Measurements from ENCODE around the gene CRYGN.

Gene CRYGN

DNA sequence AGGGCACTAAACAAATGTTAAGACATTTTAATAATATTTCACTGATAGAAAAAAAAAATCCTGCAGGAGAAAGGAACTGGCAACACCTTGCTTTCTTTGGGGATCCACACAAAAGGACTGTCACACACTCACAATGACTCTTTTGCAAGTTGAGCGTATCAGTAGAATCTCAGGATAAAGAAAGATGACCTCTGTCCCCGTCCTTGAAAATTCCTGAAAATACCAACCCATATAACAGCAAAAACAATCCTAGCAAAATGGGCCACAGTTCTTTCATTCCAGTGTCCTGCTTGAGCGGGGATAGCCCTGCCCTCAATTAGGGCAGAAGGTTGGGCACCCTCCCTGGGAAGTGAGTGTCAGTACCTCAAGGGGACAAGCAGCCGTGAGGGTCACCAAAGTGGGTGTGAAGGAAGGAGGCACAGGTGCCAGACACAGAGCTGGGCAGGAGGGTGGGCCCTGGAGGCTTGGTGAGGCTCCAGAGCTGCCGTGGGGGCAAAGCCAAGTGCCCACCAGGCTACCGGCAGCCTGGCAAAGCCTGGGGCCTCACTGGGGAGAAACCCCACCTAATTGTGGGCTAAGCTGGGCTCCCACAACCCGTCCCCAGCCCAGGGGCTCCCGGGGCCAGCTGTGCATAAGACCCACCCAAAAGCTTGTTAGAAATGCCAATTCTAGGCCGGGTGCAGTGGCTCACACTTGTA lies 32.9 kb downstream of the CRYGN start:
- DNase-seq (ENCODE audit: low read depth), result no peak

DNA sequence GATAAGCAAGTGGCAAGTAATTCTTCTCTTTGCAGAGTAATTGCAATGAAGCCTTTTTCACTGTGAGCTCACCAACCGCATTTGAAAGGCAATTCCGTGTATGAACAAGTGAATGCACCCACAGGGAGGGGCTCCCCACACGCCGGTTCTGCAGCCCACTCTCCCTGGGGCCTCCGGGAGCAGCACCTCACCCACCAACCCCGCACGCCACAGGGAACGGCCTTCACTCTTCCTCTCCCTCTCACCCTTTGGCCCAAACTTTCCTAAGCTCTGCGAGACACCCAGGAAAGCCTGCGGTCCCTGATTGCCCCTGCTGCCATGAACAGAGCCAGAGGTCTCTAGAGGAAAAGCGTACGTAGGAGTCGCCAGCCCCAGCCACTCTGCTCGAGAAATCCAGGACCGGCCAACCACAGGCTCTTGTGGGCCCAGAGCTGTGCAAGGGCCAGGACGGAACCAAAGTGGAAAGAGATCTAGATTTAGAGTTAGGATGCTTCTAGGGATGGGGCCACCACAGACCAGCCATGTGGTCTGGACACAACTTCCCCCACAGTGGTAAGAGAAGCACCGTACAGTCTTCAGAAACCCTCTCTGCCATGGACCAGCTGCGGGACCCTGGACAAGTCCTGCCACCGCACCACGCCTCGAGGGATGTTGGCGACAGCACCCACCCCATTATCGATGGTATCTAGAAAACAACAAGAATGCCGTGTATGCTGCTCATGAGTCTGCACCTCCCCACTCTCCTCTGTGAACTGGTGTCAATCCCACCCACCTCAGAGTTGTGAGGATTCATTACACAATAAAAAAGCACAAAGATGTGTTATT lies 33.7 kb downstream of the CRYGN start:
- DNase-seq (ENCODE audit: low read depth), result no peak

DNA sequence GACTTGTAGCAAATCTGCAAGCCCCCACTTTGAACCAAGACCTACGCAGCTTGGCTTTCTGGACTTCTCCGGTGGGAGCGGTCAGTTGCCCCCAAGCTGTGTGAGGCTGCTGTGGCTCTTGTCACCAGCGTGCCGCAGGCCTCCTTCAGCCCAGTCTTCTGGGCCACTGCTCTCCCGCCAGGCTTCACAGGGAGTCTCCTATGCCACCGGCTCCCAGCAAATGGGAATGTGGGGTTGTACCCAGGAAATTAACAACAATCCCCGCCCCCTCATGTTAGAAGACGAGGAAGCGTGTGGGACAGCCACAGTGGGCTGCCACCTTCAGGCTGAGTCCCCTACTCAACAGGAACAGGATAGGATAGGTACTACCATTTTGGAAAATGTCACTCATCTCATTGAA lies 34.4 kb downstream of the CRYGN start:
- DNase-seq (ENCODE audit: low read depth), result no peak

DNA sequence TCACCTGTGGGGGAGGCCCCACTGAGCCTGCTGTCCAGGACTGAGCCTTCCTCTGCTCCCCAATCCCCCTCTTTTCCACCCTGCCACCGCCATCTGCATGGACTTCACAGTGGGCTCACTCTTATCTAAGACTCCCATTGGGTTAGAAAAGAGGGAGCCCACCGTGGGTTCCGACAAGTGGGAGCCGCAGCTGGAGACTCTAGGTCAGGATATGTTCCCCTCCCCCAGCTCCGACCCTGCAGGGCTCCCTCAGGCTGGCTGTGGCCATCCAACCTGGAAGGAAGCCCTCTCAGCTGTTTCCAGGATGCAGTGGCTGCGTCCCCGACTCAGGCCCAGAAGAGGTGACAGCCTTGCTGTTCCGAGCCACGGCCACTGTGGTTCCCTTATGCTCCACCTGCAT lies 34.9 kb downstream of the CRYGN start:
- no peak for DNase-seq (ENCODE audit: low read depth)

DNA sequence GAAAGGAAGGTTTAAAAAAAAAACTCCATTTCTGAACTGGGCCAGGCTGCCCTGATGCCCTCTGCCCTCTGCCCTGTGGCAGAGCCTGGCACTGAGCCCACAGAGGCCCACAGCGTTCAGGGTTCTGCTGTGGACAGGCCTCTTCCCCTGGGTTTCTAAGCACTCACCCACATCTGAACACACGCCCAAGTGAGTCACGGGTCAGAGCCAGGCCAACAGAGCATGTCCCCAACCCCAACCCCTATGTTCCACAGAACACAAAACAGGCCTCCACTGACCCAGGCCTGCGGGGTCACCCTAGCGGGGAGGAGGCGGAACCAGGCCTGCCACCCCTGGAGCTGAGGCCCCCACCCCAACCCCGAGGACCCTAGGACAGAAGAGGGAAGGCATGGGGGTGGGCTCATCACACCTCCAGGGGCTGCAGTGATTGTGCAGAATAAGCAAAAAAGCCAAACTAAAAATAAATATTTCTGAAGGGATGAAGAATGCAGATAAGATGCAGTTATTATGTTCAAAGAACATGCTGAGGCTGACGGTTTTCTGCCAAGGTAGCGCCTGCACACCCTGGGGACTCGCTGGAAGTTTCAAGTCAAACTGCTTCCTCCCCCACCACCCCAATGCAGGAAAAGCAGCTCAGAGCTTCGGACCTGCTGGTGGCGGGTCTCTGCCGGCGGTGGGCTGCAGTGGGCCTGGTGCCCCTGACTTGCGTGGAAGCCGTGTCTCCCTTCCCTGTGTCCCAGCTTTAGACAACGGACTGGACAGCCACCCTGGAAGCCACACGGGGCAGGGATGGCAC lies 35.5 kb downstream of the CRYGN start:
- peak; percentile 89 for DNase-seq (ENCODE audit: low read depth)

DNA sequence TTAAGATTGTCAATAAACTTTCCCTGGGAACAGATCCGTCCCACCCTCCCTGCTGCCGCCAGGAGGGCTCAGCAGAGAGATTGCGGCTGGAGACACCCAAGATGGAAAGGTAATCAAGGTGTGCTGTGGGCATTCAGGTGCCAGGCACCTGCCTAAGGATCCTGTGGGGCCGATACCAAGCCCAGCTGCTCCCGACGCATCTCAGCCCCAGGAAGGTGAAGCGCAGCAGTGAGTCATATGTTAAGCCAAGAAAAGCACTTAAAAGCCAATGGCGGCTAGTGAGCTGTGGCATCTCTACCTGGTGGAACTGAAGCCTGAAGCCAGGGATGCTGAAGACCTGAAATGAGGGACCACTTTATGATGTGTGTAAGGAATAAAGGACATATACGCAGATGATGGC lies 36.2 kb downstream of the CRYGN start:
- peak; percentile 48 for DNase-seq (ENCODE audit: low read depth)

DNA sequence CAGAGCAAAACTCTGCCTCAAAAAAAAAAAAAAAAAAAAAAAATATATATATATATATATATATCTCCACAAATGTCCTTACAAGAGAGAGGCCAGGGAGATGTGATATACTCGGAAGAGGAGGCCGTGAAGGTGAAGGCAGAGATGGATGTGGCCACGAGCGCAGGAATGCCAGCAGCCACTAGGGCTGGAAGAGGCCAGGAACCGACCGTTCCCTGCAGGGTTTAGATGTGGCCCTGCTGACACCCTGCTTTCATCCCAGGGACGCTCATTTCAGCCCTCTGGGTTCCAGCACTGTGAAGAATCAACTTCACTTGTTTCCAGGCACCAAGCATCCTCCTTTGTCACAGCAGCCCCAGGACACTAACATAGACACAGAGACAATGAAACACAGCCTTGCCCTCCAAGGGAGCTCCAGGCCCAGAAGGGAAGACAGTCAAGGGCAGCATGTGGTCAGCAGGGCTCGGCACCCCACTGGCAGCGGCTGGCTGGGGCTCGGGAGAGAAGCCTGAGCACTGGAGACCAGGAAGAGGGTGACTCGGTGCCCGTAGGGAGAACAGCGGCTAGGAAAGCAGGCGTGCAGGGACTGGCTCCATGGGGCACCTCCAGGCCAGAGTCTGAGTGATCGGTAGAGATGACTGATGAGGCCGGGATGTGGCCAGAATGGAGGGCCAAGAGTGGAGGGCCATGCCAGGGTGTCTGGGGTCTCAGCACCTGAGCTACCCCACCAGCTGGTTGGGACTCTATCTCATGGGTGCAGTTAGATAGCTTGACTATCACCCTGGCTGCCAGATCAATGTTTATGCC lies 37.7 kb downstream of the CRYGN start:
- DNase-seq (ENCODE audit: low read depth), result no peak

DNA sequence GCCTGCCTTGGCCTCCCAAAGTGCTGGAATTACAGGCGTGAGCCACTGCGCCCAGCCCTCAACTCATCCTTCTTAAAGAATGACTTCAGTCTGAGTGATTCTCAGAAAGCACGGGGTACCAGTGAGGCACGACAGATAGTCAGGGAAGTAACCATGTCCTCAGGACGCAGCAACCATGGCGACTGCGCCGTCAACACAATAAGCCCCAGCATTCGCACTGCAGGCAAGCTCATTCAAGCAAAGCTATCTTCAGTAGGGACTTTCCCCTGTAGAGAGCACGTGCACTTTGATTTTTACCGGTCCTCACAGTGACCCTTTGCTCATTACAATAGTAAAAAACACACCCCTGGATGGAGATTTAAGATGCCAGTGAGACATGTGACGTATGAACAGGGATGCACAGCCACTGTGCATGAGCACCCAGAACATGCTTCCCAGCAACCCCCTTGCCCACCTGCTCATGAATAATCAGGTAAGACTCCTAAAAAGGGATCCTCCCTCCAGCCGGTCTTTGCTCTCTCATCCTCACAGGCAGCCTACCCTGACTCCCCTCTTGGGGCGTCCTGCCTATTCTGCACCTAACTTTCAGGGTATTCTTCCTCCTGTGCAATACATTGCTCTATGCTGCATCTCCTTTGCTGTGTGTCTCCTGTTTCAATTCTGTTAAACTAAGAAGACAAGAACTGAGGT lies 39.2 kb downstream of the CRYGN start:
- no peak for DNase-seq (ENCODE audit: low read depth)

DNA sequence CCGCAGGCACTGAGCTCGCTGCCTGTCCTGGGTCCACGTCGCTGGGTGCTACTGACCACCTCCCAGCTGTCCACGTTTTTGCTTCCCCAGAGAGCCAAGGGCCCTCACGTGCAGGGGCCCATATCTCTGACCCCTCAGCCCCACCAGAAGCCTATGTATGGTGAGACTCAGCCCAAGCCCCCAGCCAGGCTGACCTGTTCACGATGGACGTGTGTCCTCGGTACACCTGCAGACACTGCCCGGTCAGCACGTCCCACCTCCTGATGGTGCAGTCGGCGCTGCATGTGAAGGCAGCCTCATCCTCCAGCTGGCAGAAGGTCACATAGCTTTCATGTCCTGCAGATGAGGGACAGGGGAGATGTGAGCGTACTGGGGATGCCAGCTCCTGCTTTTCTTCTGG lies 40.0 kb downstream of the CRYGN start:
- no peak for DNase-seq (ENCODE audit: low read depth)

DNA sequence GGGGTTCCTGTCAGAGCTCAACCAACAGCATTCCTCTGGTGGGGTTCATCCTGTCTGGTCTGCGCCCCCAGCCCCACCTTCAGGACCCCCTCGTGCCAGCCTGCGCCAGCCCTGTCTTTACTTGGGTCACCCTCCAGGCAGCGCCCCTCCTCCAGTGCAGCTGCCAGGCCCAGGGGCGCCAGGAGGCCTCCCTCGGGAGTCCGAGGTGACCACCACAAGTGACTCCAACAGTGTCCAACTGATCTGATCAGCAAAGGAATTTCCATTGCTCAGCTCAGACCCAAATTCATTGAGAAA lies 40.7 kb downstream of the CRYGN start:
- no peak for DNase-seq (ENCODE audit: low read depth)

DNA sequence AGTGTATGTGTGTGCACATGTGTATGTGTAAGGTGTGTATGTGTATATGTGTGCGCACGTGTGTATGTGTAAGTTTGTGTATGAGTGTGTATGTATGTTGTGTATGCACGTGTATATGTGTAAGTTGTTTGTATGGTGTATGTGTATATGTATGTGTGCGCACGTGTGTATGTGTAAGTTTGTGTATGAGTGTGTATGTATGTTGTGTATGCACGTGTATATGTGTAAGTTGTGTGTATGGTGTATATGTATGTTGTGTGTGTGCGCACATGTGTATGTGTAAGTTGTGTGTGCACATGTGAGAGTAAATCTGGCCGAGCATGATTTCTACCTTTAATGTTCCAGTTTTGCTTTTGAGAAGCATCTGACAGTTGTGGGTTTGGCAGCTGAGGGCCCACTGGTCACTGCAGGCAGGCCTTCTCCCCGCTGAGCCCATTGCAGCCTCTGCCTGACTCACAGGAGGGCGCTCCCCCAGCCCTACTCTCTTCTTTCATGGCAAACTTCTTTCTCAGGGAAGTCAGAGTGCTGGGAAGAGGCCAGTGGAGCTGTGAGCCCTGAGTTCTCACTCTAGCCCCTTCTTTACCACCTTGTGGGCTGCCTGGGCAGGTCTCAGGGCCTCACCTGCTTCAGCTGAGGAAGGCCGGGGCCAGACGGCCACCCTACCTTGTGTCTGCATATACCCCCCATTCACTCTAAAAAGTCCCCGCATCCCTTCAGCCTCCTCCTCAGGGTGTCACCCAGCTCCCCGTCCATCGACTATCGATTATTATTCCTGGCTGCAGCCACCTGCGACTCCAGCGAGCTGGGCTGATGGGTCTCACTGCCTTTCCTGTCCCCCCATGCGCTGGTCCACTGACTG lies 41.3 kb downstream of the CRYGN start:
- DNase-seq (ENCODE audit: low read depth), result peak; percentile 33

DNA sequence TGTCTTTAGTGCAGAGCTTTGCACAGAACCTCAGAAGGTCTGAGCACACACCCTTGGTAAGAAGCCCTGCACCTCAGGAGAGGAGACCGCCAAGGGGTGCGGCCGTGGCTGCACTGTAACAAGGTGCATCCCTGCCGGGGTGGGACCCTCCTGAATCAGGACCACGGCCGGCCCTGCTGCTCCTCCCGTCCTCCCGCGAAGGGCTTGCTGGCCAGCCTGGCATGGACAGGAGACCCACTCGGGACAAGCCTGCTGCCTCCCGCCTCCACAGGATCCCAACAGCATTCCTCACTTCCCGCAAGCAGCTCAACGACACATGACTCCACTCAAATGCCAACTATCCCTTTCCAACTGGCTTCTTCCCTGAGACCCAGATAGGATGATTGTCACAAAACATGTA lies 42.9 kb downstream of the CRYGN start:
- no peak for DNase-seq (ENCODE audit: low read depth)

DNA sequence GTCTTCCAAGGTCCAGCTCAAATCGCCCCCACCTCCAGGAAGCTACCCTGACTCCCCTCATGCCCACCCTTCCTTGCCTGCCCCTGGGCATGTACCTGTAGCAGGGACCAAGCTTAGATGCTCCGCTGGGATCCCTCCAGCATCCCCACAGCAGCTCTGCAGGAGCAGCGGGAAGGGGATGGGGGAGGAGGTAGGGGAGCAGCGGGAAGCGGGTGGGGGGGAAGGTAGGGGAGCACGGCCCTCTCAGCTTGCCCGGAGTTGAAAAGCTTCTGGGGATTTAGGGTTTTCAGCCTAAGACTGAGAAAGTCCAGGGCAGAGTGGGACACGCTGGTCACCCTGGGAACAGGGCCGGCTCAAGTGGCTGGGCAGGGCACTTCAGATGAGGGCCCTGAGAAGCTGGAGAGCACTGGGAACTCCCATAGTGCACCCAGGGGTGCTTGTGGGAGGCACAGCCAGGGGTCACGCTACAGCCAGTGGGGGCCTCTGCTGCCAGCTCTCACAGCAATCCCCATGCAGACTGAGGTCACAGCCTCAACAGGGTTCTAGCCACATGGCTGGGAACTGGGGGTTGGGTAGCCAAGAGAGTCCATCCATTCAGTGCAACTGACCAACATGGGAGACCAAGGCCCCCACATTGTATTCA lies 43.5 kb downstream of the CRYGN start:
- DNase-seq (ENCODE audit: low read depth), result no peak

DNA sequence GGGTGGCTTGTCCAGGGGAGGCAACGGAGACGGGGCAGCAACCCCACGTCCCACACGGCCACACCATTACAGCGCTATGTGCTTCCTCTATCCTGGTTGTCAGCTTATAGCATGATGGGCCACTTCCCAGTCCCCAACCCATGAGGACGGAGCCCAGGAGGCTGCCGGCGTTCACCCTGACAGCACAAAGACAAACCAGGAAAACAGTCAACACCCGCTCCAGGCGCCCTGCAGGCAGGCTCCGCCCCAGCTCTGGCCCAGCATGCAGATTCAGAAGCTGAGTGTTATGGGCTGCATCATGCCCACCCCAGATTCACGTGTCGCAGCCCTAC lies 44.9 kb downstream of the CRYGN start:
- no peak for DNase-seq (ENCODE audit: low read depth)

DNA sequence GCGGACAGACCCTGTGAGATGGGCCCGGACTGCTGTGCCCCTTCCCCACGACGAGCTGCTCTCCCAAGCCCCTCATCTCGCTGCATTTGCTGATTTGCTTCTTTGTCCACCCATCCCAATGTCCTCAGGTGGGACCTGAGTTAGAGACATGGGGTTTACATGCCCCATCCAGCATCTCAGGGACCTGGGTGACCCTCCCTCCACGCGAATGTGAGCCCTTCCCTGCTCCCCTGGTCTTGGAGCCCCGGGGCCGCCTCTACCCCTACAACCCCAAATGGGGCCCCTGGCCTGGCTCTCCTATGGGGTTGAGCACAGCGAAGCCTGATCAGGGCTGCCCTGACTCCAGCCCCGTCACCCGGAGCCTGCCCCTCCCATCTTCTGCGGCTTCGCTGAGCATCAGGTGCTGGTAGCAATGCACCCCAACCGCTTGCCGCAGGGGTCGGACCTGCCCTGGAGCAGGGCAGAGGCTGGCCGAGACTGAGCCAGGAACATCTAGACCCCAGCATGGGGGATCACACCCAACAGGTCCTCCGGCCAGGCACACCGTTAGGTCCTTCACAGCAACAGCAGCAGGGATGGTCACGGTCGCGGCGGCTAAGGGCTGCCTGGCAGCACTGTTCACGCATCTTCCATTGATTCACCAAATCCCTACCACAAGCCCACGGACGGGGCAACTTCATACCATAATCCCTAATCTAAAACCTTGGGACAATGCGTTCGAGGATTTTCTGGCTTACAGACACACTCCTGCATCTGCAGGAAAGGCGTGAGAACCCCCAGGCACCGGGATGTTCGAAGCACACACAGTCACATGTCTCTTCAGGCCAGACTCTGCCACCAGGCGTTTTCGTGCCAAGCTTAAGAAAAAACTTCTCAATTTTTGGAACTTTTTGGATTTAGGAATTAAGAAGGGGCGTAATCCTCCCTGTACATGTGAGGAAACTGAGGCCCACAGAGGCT lies 45.6 kb downstream of the CRYGN start:
- DNase-seq (ENCODE audit: low read depth), result no peak

DNA sequence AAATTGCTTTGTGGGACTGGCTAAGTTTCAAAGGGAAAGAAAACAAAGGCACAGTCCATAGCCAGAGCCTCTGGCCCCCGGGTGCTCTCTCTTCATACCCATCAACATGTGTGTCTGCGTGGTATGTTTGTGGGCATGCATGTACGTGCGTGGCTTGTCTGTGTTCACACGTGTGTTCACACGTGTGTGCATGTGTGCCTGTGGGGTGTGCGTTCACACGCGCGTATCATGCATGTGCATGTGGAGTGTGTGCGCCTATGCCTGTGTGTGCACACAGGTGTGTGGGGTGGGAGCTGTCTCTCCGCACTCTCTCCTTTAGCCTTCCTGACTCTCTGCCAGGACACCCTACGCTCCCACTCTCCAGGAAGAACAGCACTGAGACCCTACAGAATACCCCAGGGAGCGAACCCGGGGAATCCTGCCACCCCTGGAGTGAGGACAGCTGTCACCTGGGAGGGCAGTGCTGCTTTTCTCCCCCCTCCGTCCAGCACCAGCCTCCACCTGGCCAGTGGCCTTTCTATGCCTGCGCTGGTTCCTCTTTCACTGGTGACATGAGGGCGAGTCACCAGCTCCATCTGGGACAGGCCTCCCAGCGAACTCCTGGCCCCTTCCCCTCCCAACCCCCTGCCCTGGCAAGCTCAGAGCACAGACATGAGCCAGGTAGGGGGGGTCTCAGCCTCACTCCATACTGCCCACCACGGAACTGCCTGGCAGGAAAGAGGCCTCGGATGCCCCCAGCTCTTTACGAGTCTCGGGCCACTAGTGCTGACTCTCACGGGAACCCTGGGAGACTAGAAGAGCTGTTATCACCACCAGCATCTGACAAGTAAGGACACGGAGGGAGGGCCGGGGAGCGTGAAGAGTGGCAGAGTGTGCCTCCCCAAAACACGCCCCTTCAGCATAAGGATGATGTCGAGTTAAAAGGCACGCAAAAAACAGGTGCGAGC lies 46.6 kb downstream of the CRYGN start:
- DNase-seq (ENCODE audit: low read depth), result no peak

DNA sequence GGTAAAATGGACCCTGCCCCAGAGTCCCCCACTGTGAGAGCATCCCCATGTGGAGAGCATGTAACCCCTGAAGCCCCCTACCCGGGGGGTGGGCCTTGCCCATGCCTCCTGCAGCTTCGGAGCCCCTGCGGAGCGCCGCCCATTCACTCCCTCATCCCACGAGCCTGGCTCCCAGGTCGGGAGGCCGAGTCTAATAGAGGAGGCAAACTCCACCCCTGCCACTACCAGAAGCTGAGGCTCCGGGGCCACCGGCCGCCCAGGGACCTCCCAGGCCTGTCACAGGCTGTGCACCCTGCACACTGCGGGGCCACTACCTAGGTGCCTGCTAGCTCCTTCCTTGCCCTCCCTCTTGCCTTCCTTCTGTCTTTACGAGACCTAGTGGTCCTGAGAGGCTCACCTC lies 47.5 kb downstream of the CRYGN start:
- no peak for DNase-seq (ENCODE audit: low read depth)

DNA sequence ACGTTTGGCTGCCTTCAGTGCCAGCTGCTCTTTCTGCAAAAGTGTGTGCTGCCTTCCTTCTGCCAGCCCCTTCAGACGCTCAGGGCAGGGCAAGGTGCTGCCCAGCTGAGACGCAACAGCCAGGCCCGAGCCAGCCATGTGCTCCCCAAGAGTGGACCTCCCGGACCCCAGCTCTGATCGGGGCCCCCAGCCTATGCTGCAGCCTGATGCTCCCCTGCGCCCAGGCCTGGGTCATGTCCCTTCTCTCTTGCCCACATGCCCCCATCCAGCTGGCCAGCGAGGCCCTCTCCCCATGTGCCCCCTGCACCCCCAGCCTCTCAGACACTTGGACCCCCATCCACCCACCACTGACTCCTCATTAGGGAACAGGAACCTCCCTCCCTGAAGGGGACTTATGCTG lies 47.9 kb downstream of the CRYGN start:
- no peak for DNase-seq (ENCODE audit: low read depth)

All from amniotic epithelial cell (primary cell).